ENCODE data around the gene PNKD.
"Not testable (repeated sequence)": the region's sequence is repeated elsewhere in the genome, so short reads cannot be mapped to it uniquely, and the experiment has no call there.

The PNKD gene

DNA sequence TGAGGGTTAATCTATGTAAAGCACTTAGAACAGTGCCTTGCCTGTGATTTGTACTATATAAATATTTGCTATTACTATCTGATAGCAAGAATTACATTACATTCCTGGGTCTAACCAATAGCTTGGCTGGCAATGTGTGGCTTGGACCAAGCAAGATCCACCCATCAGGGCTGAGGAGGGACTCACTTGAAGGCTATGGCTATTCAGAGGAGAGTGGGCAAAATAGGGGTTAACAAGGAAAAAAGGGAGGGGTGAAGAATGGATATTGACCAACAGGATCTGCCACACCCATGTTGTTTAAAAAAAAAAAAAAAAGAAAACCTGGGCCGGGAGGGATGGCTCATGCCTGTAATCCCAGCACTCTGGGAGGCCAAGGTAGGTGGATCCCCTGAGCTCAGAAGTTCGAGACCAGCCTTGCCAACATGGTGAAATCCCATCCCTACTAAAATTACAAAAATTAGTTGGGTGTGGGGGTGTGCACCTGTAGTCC, 42.0 kb downstream of the PNKD start:
- DNase-seq (ENCODE audit: low read depth): no peak
- no peak overlapping the region for H3K4me3 ChIP-seq (ENCODE audit: control insufficient read depth, low read depth, low read length)
- no peak for TF ChIP-seq CTCF (IDR thresholded peaks at IDR 0.05; ENCODE audit: control insufficient read depth, insufficient read depth, low read depth, low read length, missing control alignments)

DNA sequence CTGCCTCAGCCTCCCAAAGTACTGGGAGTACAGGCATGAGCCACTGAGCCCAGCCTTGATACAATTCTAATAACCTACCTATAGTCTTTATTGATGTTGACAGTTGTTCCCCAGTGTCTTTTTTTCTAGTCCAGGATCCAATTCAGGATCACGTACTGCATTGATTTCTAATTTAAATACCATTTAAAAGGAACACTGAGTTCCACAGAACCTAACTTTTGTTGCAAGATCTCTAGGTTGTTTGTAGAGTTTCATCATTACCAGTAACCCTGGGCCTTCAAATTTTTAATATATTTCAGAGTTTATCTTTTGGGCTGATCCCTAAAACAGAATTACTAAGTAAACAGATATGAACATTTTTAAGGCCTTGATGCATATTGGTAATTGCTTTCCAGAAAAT, 43.0 kb downstream of the PNKD start:
- no peak overlapping the region for H3K4me3 ChIP-seq (ENCODE audit: control insufficient read depth, low read depth, low read length)
- DNase-seq (ENCODE audit: low read depth): no peak
- TF ChIP-seq CTCF (IDR thresholded peaks at IDR 0.05; ENCODE audit: control insufficient read depth, insufficient read depth, low read depth, low read length, missing control alignments): no peak

GRCh38 chr2:218314764-218315163, 44.4 kb downstream of the PNKD start:
- not testable (repeated sequence) for H3K4me3 ChIP-seq (ENCODE audit: control insufficient read depth, low read depth, low read length); DNase-seq (ENCODE audit: low read depth)

- no peak for DNase-seq (ENCODE audit: low read depth)
- H3K4me3 ChIP-seq (ENCODE audit: control insufficient read depth, low read depth, low read length): no peak overlapping the region
- TF ChIP-seq CTCF (IDR thresholded peaks at IDR 0.05; ENCODE audit: control insufficient read depth, insufficient read depth, low read depth, low read length, missing control alignments): no peak
These were observed 45.1 kb downstream of the PNKD start for GRCh38 chr2:218315397-218315796.

GRCh38 chr2:218317303-218317630, 46.9 kb downstream of the PNKD start:
- DNase-seq (ENCODE audit: low read depth): no peak
- no peak overlapping the region for H3K4me3 ChIP-seq (ENCODE audit: control insufficient read depth, low read depth, low read length)
- no peak for TF ChIP-seq CTCF (IDR thresholded peaks at IDR 0.05; ENCODE audit: control insufficient read depth, insufficient read depth, low read depth, low read length, missing control alignments)

- H3K4me3 ChIP-seq (ENCODE audit: control insufficient read depth, low read depth, low read length): no peak overlapping the region
- no peak for TF ChIP-seq CTCF (IDR thresholded peaks at IDR 0.05; ENCODE audit: control insufficient read depth, insufficient read depth, low read depth, low read length, missing control alignments)
- no peak for DNase-seq (ENCODE audit: low read depth)
These were observed 47.5 kb downstream of the PNKD start for GRCh38 chr2:218317835-218318234.

GRCh38 chr2:218318241-218318640, 47.9 kb downstream of the PNKD start:
- no peak overlapping the region for H3K4me3 ChIP-seq (ENCODE audit: control insufficient read depth, low read depth, low read length)
- no peak for DNase-seq (ENCODE audit: low read depth)
- TF ChIP-seq CTCF (IDR thresholded peaks at IDR 0.05; ENCODE audit: control insufficient read depth, insufficient read depth, low read depth, low read length, missing control alignments): no peak
